AG04449 (cell line): ENCODE data around the gene CALU.

ENCODE experiments used
- CTCF ChIA-PET: fragments of 350-600 bp; formaldehyde crosslinking; extraction: SDS; loops from one replicate; lab custom pipeline; 2021; ENCODE audit warnings: antibody characterized with exemption; lab: Yijun Ruan, JAX
- POLR2A ChIA-PET: fragments of 400-600, 350-600 bp; formaldehyde crosslinking; extraction: SDS; loops from one replicate; lab custom pipeline; 2020; ENCODE audit warnings: antibody characterized with exemption, inconsistent platforms; lab: Yijun Ruan, JAX
- DNase-seq: peaks from one replicate; pipeline ENCODE4 v3.0.0-alpha.2; 2010; ENCODE audit warnings: low read depth, low spot score
- H3K4me3 ChIP-seq: 2 replicates; pipeline ENCODE4 v1.5.1; 2011; ENCODE audit warnings: low read depth, mild to moderate bottlenecking, control low read depth, low read length
- TF ChIP-seq, protein P1 (sequence below): IDR thresholded peaks from one replicate; pipeline ENCODE4 v1.5.1; 2011; ENCODE audit warnings: mild to moderate bottlenecking, moderate library complexity, low read length, control low read depth, inconsistent platforms; ENCODE audit not compliant: insufficient read depth; ENCODE audit errors: missing control alignments

Gene CALU

DNA sequence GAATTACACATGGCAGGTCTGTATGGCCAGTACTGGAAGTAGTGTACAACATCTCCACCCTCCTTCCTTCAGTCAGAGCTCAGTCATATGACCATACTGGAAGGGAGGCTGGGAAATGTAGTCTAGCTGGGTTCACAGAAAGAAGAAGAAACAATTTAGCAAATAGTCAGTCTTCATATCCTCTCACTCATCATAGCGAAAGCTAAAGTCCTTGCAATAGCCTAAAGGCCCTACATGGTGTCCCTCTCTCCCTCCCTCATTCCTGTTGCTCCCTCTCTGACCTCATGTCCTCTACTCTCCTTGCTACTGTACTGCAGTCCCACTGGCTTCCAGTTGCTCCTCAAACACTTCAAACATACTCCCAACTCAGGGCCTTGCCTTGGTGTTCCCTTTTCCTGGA is 4.3 kb upstream of the CALU start:
- TF ChIP-seq, protein P1, sequence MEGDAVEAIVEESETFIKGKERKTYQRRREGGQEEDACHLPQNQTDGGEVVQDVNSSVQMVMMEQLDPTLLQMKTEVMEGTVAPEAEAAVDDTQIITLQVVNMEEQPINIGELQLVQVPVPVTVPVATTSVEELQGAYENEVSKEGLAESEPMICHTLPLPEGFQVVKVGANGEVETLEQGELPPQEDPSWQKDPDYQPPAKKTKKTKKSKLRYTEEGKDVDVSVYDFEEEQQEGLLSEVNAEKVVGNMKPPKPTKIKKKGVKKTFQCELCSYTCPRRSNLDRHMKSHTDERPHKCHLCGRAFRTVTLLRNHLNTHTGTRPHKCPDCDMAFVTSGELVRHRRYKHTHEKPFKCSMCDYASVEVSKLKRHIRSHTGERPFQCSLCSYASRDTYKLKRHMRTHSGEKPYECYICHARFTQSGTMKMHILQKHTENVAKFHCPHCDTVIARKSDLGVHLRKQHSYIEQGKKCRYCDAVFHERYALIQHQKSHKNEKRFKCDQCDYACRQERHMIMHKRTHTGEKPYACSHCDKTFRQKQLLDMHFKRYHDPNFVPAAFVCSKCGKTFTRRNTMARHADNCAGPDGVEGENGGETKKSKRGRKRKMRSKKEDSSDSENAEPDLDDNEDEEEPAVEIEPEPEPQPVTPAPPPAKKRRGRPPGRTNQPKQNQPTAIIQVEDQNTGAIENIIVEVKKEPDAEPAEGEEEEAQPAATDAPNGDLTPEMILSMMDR: no peak
- no peak for DNase-seq
- ChIA-PET POLR2A (no interaction called here), CTCF (no interaction called here)
- H3K4me3 ChIP-seq: no peak overlapping the region

DNA sequence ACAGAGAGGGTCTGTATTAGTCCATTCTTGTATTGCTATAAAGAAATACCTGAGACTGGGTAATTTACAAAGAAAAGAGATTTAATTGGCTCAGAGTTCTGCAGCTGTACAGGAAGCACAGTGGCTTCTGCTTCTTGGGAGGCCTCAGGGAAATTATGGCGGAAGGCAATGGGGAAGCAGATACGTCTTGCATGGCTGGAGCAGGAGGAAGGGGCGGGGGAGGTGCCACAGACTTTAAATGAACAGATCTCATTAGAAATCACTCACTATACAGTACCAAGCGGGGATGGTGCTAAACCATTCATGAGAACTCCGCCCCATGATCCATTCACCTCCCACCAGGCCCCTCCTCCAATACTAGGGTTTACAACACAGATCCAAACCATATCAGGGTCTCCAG is 3.7 kb upstream of the CALU start:
- DNase-seq: no peak
- ChIA-PET POLR2A (no interaction called here), CTCF (interaction anchor here (1.2 kb wide), 1 partner anchor 9 kb away, joined by 3 read pairs; no protein-coding TSS in a partner anchor)
- TF ChIP-seq, protein P1: no peak
- H3K4me3 ChIP-seq: no peak overlapping the region

DNA sequence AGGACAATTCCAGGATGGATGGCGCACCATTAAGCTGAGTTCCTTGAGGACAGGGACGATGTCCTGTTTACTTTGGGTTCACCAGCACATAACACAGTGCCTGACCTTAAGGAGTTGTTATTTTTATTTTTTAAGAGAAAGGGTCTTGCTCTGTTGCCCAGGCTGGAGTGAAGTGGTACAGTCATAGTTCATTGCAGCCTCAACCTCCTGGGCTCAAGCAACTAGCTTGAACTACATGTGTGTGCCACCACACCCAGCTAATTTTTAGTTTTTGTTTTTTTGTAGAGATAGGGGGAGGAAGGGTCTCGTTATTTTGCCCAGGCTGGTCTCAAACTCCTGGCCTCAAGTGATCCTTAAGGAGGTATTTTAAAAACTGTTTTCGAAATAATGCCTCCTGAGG is 1.7 kb upstream of the CALU start:
- TF ChIP-seq, protein P1: no peak
- ChIA-PET CTCF (interaction anchor here (1.3 to 1.4 kb wide), 2 partner anchors 11 to 262 kb away, joined by 3 to 5 read pairs; no protein-coding TSS in a partner anchor), POLR2A (interaction anchor here (2.1 to 5.1 kb wide), 3 partner anchors 9 to 95 kb away, joined by 7 to 39 read pairs (median 9); no protein-coding TSS in a partner anchor)
- no peak for DNase-seq
- no peak overlapping the region for H3K4me3 ChIP-seq

DNA sequence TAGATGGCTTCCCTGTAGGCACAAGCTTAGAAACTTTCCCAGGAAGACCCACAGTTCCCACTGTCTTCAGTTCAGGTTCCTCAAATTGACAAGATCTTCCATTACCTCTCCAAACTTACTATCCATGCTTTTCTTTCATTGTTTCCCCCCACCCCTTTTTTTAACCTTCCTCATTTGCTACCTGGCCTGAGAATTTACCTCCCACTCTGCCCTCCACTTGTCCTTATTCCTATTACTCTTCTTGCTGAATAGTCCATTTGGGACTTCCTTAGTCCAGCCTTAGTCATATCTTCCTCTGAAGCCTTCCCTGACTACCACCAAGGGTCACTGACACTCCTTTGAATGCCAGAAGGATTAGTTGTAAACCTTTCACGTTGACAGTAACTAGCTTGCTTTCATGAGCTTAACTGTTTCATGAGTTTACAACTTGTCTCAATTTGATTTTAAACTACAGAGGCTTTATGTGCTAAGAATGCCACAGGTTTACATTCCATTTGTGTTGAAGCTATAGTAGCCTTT is 1.2 kb upstream of the CALU start:
- DNase-seq: no peak
- ChIA-PET POLR2A (interaction anchor here (0.9 to 6.2 kb wide), 6 partner anchors 9 to 98 kb away, joined by 3 to 74 read pairs (median 8); no protein-coding TSS in a partner anchor), CTCF (interaction anchor here (0.7 to 1.4 kb wide), 7 partner anchors 9 to 263 kb away, joined by 3 to 7 read pairs (median 3); partner anchors contain the start of gene ATP6V1F)
- TF ChIP-seq, protein P1: no peak
- no peak overlapping the region for H3K4me3 ChIP-seq

DNA sequence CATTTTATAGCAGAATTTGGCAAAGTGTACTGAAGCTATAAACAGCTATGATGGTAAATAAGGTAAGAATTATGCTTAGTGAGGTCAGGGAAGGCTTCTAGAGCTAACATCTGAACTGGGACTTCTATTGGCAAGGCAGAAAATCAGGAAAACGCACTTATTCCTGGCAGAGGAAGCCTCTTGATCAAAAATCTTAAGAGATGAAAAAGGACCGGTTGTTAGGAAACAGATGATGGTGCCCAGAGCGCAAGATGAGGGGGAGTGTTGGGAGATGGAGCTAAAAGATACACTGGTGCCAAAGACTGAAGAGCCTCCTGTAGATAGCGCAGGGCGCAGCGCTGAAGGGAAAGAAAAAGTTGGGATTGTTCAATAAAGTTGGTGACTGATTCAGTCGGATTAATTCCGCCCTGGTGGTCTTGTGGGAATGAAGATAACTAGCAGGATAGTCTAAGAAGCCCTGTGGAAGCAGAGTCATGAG is 550 bp upstream of the CALU start:
- ChIA-PET POLR2A (interaction anchor here (0.7 to 6.2 kb wide), 8 partner anchors 10 to 97 kb away, joined by 3 to 74 read pairs (median 6); no protein-coding TSS in a partner anchor), CTCF (interaction anchor here (0.7 to 1.3 kb wide), 6 partner anchors 10 to 124 kb away, joined by 3 to 7 read pairs (median 3); partner anchors contain the start of gene ATP6V1F)
- TF ChIP-seq, protein P1: no peak

DNA sequence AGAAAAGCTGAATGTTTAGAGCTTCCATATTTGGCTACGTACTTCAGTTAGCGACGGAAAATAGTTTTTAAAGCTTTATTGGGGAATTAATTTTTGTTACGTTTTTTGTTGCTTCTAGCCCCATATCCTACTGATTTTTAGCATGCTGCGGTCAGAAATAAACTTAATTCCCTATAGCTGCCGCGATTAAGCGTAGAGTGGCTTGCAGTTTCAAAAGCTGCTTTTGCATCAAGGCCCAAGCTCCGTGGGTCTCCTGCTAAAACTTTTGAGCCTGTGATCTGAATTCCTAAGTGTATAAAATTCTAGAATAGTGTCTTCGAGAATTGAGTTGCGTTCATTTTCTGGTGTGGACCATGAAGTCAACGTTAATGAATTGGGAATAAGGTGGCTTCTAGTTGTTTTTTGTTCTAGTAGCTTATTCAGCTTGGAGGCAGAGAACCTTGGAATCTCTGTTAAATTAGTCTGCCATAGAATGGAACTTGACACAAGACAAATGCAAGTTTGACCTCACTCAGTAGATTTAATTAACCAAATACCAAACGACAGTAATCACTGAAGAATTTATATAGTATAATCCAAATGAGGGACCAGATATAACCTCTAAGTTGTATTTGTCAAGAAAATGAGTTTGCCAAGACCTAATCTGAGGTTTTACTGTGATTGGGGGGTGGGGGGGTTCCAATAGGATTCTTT is 977 bp downstream of the CALU start:
- ChIA-PET POLR2A (interaction anchor here (0.6 to 6.2 kb wide), 6 partner anchors 9 to 97 kb away, joined by 3 to 74 read pairs (median 3); no protein-coding TSS in a partner anchor), CTCF (interaction anchor here (1.1 to 1.8 kb wide), 3 partner anchors 11 to 103 kb away, joined by 3 to 5 read pairs (median 4); no protein-coding TSS in a partner anchor)
- H3K4me3 ChIP-seq: peak overlapping the region; percentile 97
- DNase-seq: no peak
- TF ChIP-seq, protein P1: no peak

More for the DNA sequence above, 550 bp upstream of the CALU start:
- DNase-seq: no peak
- H3K4me3 ChIP-seq: peak overlapping the region; percentile 57
